A549 (cell line): ENCODE results near the gene GAD2. TPM values are rescaled to one million over a fixed set of nuclear protein-coding genes. Genes with fewer than 3 reads are reported as not detected.

Experiments used
- ATAC-seq, 2 experiments: fragments of 200-7000 bp in 1 of 2; fragments of >200 bp in 1 of 2; cut with Nextera tagmentation in 1 of 2; cut with Tn5 transposase in 1 of 2; 3 replicates each; pipeline versions ENCODE4 v1.8.0 to v1.9.1; 2018 to 2020; ENCODE audit warnings: mild to moderate bottlenecking in 1 of 2, moderate library complexity in 1 of 2
- CTCF ChIA-PET: fragments of 300-600 bp; sonication (Branson Sonifier 250); formaldehyde crosslinking; extraction: SDS; loops from one replicate; lab custom pipeline; 2021; ENCODE audit warnings: antibody characterized with exemption, inconsistent platforms; lab: Yijun Ruan, JAX
- POLR2A ChIA-PET: fragments of 350-600 bp; formaldehyde crosslinking; extraction: SDS; loops from one replicate; lab custom pipeline; 2021; ENCODE audit warnings: antibody characterized with exemption, inconsistent platforms; lab: Yijun Ruan, JAX
- DNase-seq, 2 experiments: peaks; one replicate each; pipeline versions ENCODE4 v3.0.0 to v3.0.0-alpha.2; 2011 to 2016; ENCODE audit warnings: low read depth in 1 of 2, low spot score in 1 of 2
- FAIRE-seq: peaks from 2 replicates; lab custom pipeline; 2011; peaks lifted over from hg19 to GRCh38; lab: Jason Lieb, UNC
- H3K27ac ChIP-seq, 2 experiments: fragments of >200 bp; sonication (Bioruptor Twin); formaldehyde crosslinking; 3 replicates each; pipeline ENCODE4 v1.5.1; 2016 to 2017
- H3K4me1 ChIP-seq: fragments of >200 bp; sonication (Bioruptor Twin); formaldehyde crosslinking; 3 replicates; pipeline ENCODE4 v1.6.1; 2016
- H3K4me2 ChIP-seq: fragments of >200 bp; sonication (Bioruptor Twin); formaldehyde crosslinking; 3 replicates; pipeline ENCODE4 v1.6.1; 2016
- H3K4me3 ChIP-seq: fragments of >200 bp; sonication (Bioruptor Twin); formaldehyde crosslinking; 3 replicates; pipeline ENCODE4 v1.5.1; 2016
- H3K9me3 ChIP-seq: fragments of >200 bp; sonication (Bioruptor Twin); formaldehyde crosslinking; 3 replicates; pipeline ENCODE4 v1.6.1; 2016
- ATOH8 ChIP-seq: fragments of 250-450 bp; sonication (Bioruptor Pico); IDR thresholded peaks from 2 replicates; pipeline ENCODE4 v1.5.0; 2020; ENCODE audit warnings: low read depth, mild to moderate bottlenecking, moderate library complexity
- CBX2 ChIP-seq: fragments of 200-600 bp; sonication (generic); IDR thresholded peaks from 2 replicates; pipeline ENCODE4 v1.6.1; 2016; ENCODE audit warnings: low read depth, mild to moderate bottlenecking, borderline replicate concordance
- E2F6 ChIP-seq: IDR thresholded peaks from 2 replicates; pipeline ENCODE4 v1.6.1; 2012; ENCODE audit warnings: low read depth, borderline replicate concordance
- ELK1 ChIP-seq: fragments of 150-350 bp; IDR thresholded peaks from 2 replicates; pipeline ENCODE4 v1.6.1; 2014; ENCODE audit warnings: low read depth, mild to moderate bottlenecking, low read length
- FOSB ChIP-seq: fragments of 250-450 bp; sonication (Bioruptor Pico); IDR thresholded peaks from 2 replicates; pipeline ENCODE4 v1.5.0; 2020; ENCODE audit warnings: mild to moderate bottlenecking, moderate library complexity
- HDAC2 ChIP-seq: fragments of 200-600 bp; sonication (generic); IDR thresholded peaks from 2 replicates; pipeline ENCODE4 v1.6.1; 2016
- HOXA7 ChIP-seq: fragments of 250-450 bp; sonication (Bioruptor Pico); IDR thresholded peaks from 2 replicates; pipeline ENCODE4 v1.5.0; 2020; ENCODE audit warnings: mild to moderate bottlenecking, moderate library complexity
- HOXB13 ChIP-seq: fragments of 250-450 bp; sonication (Bioruptor Pico); IDR thresholded peaks from 2 replicates; pipeline ENCODE4 v1.5.0; 2020; ENCODE audit warnings: low read depth, mild to moderate bottlenecking, moderate library complexity
- JUNB ChIP-seq: fragments of >200 bp; sonication (Bioruptor Twin); formaldehyde crosslinking; IDR thresholded peaks from 2 replicates; pipeline ENCODE4 v1.6.1; 2016
- MAFK ChIP-seq: fragments of 450-650 bp; IDR thresholded peaks from 2 replicates; pipeline ENCODE4 v1.6.1; 2014; ENCODE audit not compliant: partially characterized antibody
- MAZ ChIP-seq: fragments of 150-350 bp; IDR thresholded peaks from 2 replicates; pipeline ENCODE4 v1.6.1; 2014; ENCODE audit warnings: antibody characterized with exemption, low read depth, low read length, borderline replicate concordance
- MYC ChIP-seq: IDR thresholded peaks from 2 replicates; pipeline ENCODE4 v1.6.1; 2012; ENCODE audit warnings: mild to moderate bottlenecking, inconsistent platforms, low read length, improper control_type of control experiment, borderline replicate concordance
- NFE2L2 ChIP-seq: fragments of 150-350 bp; conservative IDR thresholded peaks from 2 replicates; pipeline ENCODE4 v1.6.1; 2014; ENCODE audit warnings: low read length
- NPAS2 ChIP-seq: fragments of 250-450 bp; sonication (Bioruptor Pico); IDR thresholded peaks from 2 replicates; pipeline ENCODE4 v1.8.0; 2022; ENCODE audit warnings: mild to moderate bottlenecking, moderate library complexity, borderline replicate concordance
- REST ChIP-seq: fragments of 200-600 bp; sonication (generic); IDR thresholded peaks from 2 replicates; pipeline ENCODE4 v1.6.1; 2016; ENCODE audit warnings: antibody characterized with exemption, mild to moderate bottlenecking, moderate library complexity
- RFX5 ChIP-seq: fragments of 450-650 bp; IDR thresholded peaks from 2 replicates; pipeline ENCODE4 v1.7.1; 2014; ENCODE audit warnings: antibody characterized with exemption, mild to moderate bottlenecking, moderate library complexity
- TP53 ChIP-seq: fragments of 250-450 bp; sonication (Bioruptor Pico); IDR thresholded peaks from 2 replicates; pipeline ENCODE4 v1.5.0; 2021; ENCODE audit warnings: mild to moderate bottlenecking, moderate library complexity
- ZFP36 ChIP-seq: fragments of 450-650 bp; IDR thresholded peaks from 2 replicates; pipeline ENCODE4 v1.6.1; 2014; ENCODE audit warnings: borderline replicate concordance; ENCODE audit not compliant: partially characterized antibody
- ZNF302 ChIP-seq: fragments of 250-450 bp; sonication (Bioruptor Pico); IDR thresholded peaks from 2 replicates; pipeline ENCODE4 v1.9.0; 2021; ENCODE audit warnings: inconsistent platforms, mild to moderate bottlenecking, moderate library complexity
- ZSCAN20 ChIP-seq: fragments of 250-450 bp; sonication (Bioruptor Pico); IDR thresholded peaks from 2 replicates; pipeline ENCODE4 v1.8.0; 2022; ENCODE audit warnings: mild to moderate bottlenecking, moderate library complexity
- WGBS: methylation state at CpG from one replicate; pipeline ENCODE4 v1.1.6; 2017; ENCODE audit errors: missing lambda C conversion rate; 5-methylcytosine and 5-hydroxymethylcytosine counted together
- polyA plus RNA-seq, 4 experiments: library from polyadenylated mRNA; depleted of rRNA in 3 of 4; stranded (reverse); fragments of >200 nt; fragmentation: RNase III in 1 of 4; extraction: RNeasy Plus Mini Kit Qiagen cat#74134 plus additional on column Dnase treatment in 1 of 4; gene quantifications; 2 replicates in 3 of 4; 3 replicates in 1 of 4; pipeline ENCODE4 v1.2.3, GENCODE V29; 2011 to 2017
- TF ChIP-seq, protein P1 (sequence below): fragments of >200 bp; sonication (Bioruptor Twin); formaldehyde crosslinking; IDR thresholded peaks from 3 replicates; pipeline ENCODE4 v1.5.1; 2016

Gene GAD2
- polyA plus RNA-seq, 2 of the 4 experiments (the other 2 are of a cell fraction), result not detected

- DNase-seq, result no peak
- POLR2A ChIA-PET, result no interaction called here
- no peak for ATAC-seq
- H3K4me2 ChIP-seq, result no peak overlapping the region
- no peaks in the 10 kb centered on the region for H3K9me3 ChIP-seq
- peaks cover 23% of the 10 kb centered on the region; the same call in 2 of the 3 replicates for H3K4me1 ChIP-seq
- 47% methylated on average over 10 of the region's 11 CpGs for WGBS
- TF ChIP-seq, protein P1, sequence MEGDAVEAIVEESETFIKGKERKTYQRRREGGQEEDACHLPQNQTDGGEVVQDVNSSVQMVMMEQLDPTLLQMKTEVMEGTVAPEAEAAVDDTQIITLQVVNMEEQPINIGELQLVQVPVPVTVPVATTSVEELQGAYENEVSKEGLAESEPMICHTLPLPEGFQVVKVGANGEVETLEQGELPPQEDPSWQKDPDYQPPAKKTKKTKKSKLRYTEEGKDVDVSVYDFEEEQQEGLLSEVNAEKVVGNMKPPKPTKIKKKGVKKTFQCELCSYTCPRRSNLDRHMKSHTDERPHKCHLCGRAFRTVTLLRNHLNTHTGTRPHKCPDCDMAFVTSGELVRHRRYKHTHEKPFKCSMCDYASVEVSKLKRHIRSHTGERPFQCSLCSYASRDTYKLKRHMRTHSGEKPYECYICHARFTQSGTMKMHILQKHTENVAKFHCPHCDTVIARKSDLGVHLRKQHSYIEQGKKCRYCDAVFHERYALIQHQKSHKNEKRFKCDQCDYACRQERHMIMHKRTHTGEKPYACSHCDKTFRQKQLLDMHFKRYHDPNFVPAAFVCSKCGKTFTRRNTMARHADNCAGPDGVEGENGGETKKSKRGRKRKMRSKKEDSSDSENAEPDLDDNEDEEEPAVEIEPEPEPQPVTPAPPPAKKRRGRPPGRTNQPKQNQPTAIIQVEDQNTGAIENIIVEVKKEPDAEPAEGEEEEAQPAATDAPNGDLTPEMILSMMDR, result no peak
- TF ChIP-seq REST, result no peak
- H3K27ac ChIP-seq, result no peak overlapping the region
- no peak overlapping the region for H3K4me3 ChIP-seq
- CTCF ChIA-PET, result interaction anchor here (0.5 kb wide), 1 partner anchor 1132 kb away, joined by 3 read pairs; no protein-coding TSS in a partner anchor
- no peak for FAIRE-seq
These were observed 3.3 kb upstream of the GAD2 start for GRCh38 chr10:26213157-26213800.

DNA sequence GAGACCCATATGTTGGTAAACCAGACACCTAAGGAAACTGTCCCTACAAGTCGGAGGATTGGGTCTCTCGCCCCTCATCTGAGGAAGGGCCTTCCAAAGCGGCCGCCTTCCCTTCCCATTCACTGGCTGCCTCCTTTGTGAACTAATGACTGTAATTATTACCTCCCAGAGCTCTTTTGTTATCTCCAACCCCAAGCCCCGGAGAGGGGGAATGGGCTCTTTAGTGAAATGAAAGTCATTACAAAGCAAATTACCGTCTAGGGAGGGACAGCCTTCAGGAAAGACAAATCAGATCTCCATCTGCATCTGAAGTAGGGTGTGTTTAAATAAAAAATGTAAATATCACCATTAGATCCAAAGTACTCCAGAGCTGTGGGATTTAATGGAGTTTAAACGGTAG, 2.6 kb upstream of the GAD2 start:
- Histone ChIP-seq H3K27ac (no peak overlapping the region), H3K4me1 (peaks cover 23% of the 10 kb centered on the region; the same call in 2 of the 3 replicates), H3K9me3 (no peaks in the 10 kb centered on the region), H3K4me2 (no peak overlapping the region), H3K4me3 (no peak overlapping the region)
- ChIA-PET POLR2A (no interaction called here), CTCF (no interaction called here)
- WGBS, result 50% methylated on average over 7 of the region's 7 CpGs
- no peak for TF ChIP-seq CBX2
- no peak for TF ChIP-seq ELK1
- TF ChIP-seq ZSCAN20 (CRISPR knock-in tag), result no peak
- TF ChIP-seq NPAS2 (CRISPR knock-in tag), result no peak
- no peak for TF ChIP-seq TP53 (CRISPR knock-in tag)
- no peak for TF ChIP-seq ATOH8
- no peak for TF ChIP-seq FOSB (CRISPR knock-in tag)
- no peak for TF ChIP-seq HOXA7 (CRISPR knock-in tag)
- no peak for TF ChIP-seq ZNF302 (CRISPR knock-in tag)
- no peak for TF ChIP-seq RFX5
- TF ChIP-seq MAZ, result no peak
- no peak for TF ChIP-seq NFE2L2
- no peak for TF ChIP-seq E2F6
- no peak for TF ChIP-seq HOXB13
- TF ChIP-seq MAFK, result no peak
- no peak for TF ChIP-seq HDAC2
- no peak for TF ChIP-seq MYC
- TF ChIP-seq JUNB, result no peak
- TF ChIP-seq ZFP36, result no peak
- FAIRE-seq (no peak), DNase-seq (no peak), ATAC-seq (no peak)
